HG03521 (cell line): ENCODE results near the gene CIC.
"Not testable (repeated sequence)": the region's sequence is repeated elsewhere in the genome, so short reads cannot be mapped to it uniquely, and the experiment has no call there.

Source experiments
- ATAC-seq: cut with Tn5 transposase; IDR thresholded peaks from one replicate; pipeline ENCODE4 v1.9.1; 2021; ENCODE audit warnings: mild to moderate bottlenecking, moderate library complexity; ENCODE audit not compliant: unreplicated experiment

CIC gene

GRCh38 chr19:42254089-42254849 is 14.8 kb upstream of the CIC start:
- no peak for ATAC-seq

GRCh38 chr19:42254850-42255765 is 13.9 kb upstream of the CIC start, which contains the start of gene ERF:
Gene ERF (minus strand): TSS chr19:42255128. CDS start chr19:42254999, 129 bp downstream.
- ATAC-seq = peak; percentile 68

GRCh38 chr19:42255766-42256745 is 13.0 kb upstream of the CIC start:
- ATAC-seq = no peak

- not testable (repeated sequence) for ATAC-seq
These were observed 11.2 kb upstream of the CIC start for GRCh38 chr19:42257842-42258241.

DNA sequence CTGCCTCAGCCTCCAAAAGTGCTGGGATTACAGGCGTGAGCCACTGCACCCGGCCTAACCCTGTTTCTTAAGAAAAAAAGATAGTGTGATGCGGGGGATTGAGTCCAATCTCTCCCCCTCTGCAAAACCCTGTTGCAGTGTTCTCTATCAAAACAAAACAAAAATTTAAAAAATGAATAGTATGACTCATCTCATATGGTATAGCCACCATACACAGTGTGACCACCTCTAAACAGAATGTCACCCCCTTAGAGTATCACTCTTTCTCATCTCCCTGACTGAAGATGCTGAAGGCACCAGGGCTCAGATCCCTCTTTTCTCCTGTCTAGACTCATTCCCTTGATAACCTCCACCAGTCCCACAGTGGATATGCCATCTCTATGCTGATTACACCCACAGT is 7.3 kb upstream of the CIC start:
- ATAC-seq = no peak

- ATAC-seq = not testable (repeated sequence)
These were observed 2.9 kb upstream of the CIC start for GRCh38 chr19:42266105-42266504.

GRCh38 chr19:42266928-42267603 is 2.0 kb upstream of the CIC start:
- ATAC-seq = not testable (repeated sequence)

DNA sequence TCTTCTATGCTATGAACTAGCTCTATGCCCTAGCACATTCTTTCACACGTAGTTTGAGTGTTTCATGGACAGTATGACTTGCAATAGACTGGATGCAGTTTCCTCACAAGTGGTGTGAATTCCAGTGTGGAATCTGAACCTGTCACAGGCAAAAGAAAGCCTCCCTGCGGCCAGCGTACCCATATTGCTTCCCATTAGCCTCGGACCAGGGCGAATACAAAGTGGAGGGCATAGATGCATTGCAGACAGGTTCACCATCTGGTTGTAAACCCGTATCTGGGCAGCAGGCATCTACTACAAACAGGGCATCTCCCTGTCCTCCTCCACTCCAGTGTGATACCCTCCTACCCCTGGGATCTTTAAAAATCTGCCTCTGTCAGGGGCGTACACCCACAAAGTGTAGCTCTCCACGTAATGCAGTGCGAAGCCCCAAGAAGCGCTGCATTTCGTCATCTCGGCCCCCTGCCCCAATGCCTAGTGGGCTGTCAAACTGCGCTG is 1.4 kb upstream of the CIC start:
- no peak for ATAC-seq

GRCh38 chr19:42268142-42268703 is 829 bp upstream of the CIC start:
- ATAC-seq = peak; percentile 50

DNA sequence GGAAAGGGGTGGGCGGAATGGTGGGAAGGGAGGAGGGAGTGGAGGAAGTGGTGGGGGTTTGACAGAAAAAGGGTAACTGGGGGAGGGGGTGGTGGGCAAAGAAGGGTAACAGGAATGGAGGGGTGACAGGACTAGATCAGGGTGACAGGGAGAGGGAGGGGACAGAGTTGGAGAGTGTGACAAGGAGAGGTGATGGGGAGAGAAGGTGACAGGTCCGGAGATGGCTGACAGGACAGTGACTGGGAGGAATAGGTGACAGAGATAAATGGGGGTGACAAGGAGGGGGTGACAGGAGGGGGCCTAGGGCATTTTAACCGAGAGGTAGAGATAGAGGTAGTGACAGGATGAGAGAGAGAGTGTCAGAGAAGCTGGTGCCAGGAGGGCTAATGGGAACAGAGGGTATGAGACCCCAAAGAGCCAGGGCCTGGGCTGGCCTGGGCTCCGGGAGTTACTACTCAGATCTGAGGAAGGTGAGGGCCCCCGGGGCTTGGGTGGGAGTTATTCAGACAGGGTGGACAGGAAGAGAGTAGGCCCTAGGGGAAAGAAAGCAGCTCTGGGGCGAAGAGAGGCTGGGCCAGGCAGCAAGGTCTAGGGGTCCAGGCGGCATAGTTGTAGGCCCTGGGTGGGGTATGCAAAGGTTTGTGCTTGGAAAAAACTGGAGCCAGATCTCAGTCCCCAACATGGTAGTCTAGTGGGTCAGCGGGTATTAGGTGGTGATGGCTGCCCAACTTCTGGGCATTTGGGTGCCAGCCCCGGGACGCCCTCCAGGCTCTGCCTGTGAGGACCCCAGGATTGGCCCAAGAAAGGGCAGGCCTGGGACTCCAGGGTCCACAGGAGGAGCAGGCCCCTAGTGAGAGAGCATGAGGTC is 660 bp downstream of the CIC start:
- no peak for ATAC-seq

GRCh38 chr19:42270346-42271044 is 1.4 kb downstream of the CIC start:
- no peak for ATAC-seq

DNA sequence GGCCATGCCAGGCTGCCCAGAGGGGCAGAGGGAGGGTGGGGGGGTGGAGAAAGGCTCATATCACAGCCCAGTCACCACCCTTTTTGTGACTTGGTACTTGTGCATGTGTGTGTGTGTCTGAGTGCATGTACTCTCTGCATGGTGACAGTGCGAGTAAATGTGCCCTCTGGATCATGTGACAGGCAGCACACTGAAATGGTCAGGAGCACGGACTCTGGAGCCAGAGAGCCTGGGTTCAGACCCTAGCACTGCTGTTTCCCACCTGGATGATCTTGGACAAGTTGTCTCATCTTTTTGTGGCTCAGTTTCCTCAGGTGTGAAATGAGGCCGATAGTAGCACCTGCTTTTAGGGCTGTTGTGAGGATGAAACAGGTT is 2.0 kb downstream of the CIC start:
- ATAC-seq = no peak

DNA sequence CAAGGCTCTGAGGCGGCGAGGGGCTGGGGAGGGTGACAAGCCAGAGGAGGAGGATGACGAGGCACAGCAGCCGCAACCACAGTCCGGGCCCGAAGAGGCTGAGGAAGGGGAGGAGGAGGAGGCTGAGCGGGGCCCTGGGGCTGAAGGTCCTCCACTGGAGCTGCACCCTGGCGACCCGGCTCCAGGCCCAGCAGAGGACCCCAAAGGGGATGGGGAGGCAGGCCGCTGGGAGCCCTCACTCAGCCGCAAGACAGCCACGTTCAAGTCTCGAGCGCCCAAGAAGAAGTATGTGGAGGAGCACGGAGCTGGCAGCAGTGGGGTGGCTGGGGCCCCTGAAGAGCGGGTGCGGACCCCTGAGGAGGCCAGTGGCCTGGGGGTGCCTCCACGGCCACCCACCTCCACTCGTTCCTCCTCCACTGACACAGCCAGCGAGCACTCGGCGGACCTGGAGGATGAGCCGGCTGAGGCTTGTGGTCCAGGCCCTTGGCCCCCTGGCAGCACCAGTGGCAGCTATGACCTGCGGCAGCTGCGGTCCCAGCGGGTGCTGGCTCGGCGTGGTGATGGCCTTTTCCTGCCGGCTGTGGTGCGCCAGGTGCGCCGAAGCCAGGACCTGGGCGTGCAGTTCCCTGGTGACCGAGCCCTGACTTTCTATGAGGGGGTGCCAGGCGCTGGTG is 2.9 kb downstream of the CIC start:
- no peak for ATAC-seq

DNA sequence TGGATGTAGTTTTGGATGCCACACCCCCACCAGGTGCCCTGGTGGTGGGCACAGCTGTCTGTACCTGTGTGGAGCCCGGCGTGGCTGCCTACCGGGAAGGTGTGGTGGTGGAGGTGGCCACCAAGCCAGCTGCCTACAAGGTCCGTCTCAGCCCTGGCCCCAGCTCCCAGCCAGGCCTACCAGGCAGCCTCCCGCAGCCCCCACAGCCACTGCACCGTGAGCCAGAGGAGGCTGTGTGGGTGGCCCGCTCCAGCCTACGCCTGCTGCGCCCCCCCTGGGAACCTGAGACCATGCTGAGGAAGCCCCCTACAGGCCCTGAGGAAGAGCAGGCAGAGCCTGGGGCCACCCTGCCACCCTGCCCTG is 3.5 kb downstream of the CIC start:
- no peak for ATAC-seq

DNA sequence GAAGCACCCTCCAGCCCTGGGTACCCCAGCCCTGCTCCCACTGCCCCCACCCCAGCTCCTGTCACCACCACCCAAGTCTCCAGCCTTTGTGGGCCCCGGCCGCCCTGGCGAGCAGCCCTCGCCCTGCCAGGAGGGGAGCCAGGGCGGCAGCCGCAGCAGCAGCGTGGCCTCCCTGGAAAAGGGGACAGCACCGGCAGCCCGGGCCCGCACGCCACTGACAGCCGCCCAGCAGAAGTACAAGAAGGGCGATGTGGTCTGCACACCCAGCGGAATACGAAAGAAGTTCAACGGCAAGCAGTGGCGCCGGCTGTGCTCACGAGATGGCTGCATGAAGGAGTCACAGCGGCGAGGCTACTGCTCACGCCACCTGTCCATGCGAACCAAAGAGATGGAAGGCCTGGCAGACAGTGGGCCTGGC is 3.9 kb downstream of the CIC start:
- no peak for ATAC-seq

DNA sequence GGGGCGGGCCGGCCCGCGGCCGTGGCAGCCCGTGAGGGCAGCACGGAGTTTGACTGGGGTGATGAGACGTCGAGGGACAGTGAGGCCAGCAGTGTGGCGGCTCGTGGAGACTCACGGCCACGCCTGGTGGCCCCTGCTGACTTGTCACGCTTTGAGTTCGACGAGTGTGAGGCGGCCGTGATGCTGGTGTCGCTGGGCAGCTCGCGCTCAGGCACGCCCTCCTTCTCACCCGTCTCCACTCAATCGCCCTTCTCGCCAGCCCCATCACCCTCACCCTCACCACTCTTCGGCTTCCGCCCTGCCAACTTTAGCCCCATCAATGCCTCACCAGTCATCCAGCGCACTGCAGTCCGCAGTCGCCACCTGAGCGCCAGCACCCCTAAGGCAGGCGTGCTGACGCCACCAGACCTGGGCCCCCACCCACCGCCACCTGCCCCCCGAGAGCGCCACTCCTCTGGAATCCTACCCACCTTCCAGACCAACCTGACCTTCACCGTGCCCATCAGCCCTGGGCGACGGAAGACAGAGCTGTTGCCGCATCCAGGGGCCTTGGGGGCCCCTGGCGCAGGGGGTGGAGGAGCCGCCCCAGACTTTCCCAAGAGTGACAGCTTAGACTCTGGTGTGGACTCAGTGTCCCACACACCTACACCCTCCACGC is 4.5 kb downstream of the CIC start:
- no peak for ATAC-seq

DNA sequence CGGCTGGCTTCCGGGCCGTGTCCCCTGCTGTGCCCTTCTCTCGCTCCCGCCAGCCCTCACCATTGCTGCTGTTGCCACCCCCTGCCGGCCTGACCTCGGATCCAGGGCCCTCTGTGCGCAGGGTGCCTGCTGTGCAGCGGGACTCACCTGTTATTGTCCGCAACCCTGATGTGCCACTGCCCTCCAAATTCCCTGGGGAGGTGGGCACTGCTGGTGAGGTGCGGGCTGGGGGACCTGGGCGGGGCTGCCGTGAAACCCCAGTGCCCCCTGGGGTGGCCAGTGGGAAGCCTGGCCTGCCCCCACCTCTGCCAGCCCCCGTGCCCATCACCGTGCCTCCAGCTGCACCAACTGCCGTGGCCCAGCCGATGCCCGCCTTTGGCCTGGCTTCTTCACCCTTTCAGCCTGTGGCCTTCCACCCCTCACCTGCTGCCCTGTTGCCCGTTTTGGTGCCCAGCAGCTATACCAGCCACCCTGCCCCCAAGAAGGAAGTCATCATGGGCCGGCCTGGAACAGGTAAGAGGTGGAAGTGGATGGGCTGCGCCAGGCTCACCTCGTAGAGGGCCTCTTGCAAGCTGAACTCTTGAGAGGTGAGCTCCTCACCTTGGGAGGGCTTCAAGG is 5.1 kb downstream of the CIC start:
- ATAC-seq = no peak
